OCI-LY7 (cell line): ENCODE measurements around the gene NREP.

Experiments used
- EZH2phosphoT487 ChIP-seq: fragments of 200-600 bp; sonication (generic); IDR thresholded peaks from 2 replicates; pipeline ENCODE4 v1.6.1; 2018; ENCODE audit warnings: low read depth, borderline replicate concordance, mild to moderate bottlenecking, mixed run types, antibody characterized with exemption, low read length, moderate library complexity, mixed read lengths
- TF ChIP-seq, protein P1 (sequence below): fragments of 200-600 bp; sonication (generic); conservative IDR thresholded peaks from 2 replicates; pipeline ENCODE4 v1.5.1; 2014; ENCODE audit warnings: mild to moderate bottlenecking, antibody characterized with exemption, low read length, moderate library complexity, mixed read lengths

DNA sequence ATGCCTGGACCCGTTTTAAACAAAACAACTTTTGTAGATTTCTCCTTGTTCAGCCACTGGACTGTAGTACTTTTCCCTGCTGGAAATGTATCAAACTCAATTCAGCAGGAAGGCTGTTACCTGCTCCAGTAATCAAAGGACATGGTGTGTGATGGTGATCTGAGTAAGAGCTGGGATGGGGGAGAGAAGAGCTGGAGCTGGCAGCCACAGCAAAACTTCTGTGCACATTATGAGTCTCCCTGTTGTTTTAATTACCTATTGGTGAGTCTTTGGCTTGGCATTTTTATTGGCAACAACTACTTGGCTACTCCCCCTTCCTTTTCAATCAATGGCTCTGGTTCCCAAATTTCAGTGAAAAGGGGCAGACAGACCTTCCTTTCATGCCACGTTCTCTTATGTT lies 9.7 kb downstream of the NREP start:
- TF ChIP-seq, protein P1, sequence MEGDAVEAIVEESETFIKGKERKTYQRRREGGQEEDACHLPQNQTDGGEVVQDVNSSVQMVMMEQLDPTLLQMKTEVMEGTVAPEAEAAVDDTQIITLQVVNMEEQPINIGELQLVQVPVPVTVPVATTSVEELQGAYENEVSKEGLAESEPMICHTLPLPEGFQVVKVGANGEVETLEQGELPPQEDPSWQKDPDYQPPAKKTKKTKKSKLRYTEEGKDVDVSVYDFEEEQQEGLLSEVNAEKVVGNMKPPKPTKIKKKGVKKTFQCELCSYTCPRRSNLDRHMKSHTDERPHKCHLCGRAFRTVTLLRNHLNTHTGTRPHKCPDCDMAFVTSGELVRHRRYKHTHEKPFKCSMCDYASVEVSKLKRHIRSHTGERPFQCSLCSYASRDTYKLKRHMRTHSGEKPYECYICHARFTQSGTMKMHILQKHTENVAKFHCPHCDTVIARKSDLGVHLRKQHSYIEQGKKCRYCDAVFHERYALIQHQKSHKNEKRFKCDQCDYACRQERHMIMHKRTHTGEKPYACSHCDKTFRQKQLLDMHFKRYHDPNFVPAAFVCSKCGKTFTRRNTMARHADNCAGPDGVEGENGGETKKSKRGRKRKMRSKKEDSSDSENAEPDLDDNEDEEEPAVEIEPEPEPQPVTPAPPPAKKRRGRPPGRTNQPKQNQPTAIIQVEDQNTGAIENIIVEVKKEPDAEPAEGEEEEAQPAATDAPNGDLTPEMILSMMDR: no peak
- TF ChIP-seq EZH2phosphoT487: no peak
